PC-9 (cell line): Measurements from ENCODE around the gene SUCLA2. TPM values are rescaled to one million over a fixed set of nuclear protein-coding genes. Genes with fewer than 3 reads are reported as not detected.
A peak's percentile ranks its signal among the peaks of the same experiment; 100 is the strongest.

ENCODE experiments used
- BruUV-seq: library from RNA; stranded (reverse); fragments of 400-500 nt; replicated peaks from 2 replicates; lab custom pipeline; 2021; lab: Mats Ljungman, UMichigan
- CTCF ChIA-PET: fragments of 300-600 bp; sonication (Branson Sonifier 250); formaldehyde crosslinking; loops from one replicate; lab custom pipeline; 2022; ENCODE audit warnings: antibody characterized with exemption; lab: Charles Lee
- POLR2A ChIA-PET: fragments of 300-600 bp; sonication (Branson Sonifier 250); formaldehyde crosslinking; loops from one replicate; lab custom pipeline; 2022; ENCODE audit warnings: antibody characterized with exemption; ENCODE audit not compliant: unreplicated experiment; lab: Charles Lee
- DNase-seq, 2 experiments: peaks; one replicate each; pipeline versions ENCODE4 v3.0.0 to v3.0.0-alpha.2; 2015 to 2022; ENCODE audit warnings: mixed read lengths in 1 of 2
- H2AFZ ChIP-seq: fragments of 200-600 bp; sonication (generic); 2 replicates; pipeline ENCODE4 v1.8.1; 2017; ENCODE audit warnings: antibody characterized with exemption
- H3F3A ChIP-seq: fragments of 200-600 bp; sonication (generic); 2 replicates; pipeline ENCODE4 v1.8.1; 2017; ENCODE audit warnings: antibody characterized with exemption, mild to moderate bottlenecking, low read depth; ENCODE audit not compliant: insufficient read depth
- H3K27ac ChIP-seq: fragments of 200-600 bp; sonication (generic); 2 replicates; pipeline ENCODE4 v1.6.1; 2016; ENCODE audit warnings: mixed run types
- H3K27me3 ChIP-seq: fragments of 200-600 bp; sonication (generic); 2 replicates; pipeline ENCODE4 v1.6.1; 2016; ENCODE audit warnings: low read depth, mixed run types; ENCODE audit not compliant: insufficient read depth
- H3K36me3 ChIP-seq: fragments of 200-600 bp; sonication (generic); 2 replicates; pipeline ENCODE4 v1.6.1; 2016; ENCODE audit warnings: low read depth, mixed run types
- H3K4me1 ChIP-seq: fragments of 200-600 bp; sonication (generic); replicated peaks from 2 replicates; pipeline ENCODE4 v1.6.1; 2016; ENCODE audit warnings: mixed run types; ENCODE audit not compliant: insufficient read depth
- H3K4me2 ChIP-seq: fragments of 200-600 bp; sonication (generic); 2 replicates; pipeline ENCODE4 v1.6.1; 2017; ENCODE audit warnings: mixed run types
- H3K4me3 ChIP-seq: fragments of 200-600 bp; sonication (generic); 2 replicates; pipeline ENCODE4 v1.6.1; 2016; ENCODE audit warnings: mixed run types
- H3K79me2 ChIP-seq: fragments of 200-600 bp; sonication (generic); 2 replicates; pipeline ENCODE4 v1.6.1; 2017; ENCODE audit warnings: low read depth, mixed run types
- H3K9me2 ChIP-seq: fragments of 200-600 bp; sonication (generic); 2 replicates; pipeline ENCODE4 v1.8.1; 2017; ENCODE audit warnings: mild to moderate bottlenecking; ENCODE audit not compliant: insufficient read depth
- H3K9me3 ChIP-seq: fragments of 200-600 bp; sonication (generic); 2 replicates; pipeline ENCODE4 v1.8.1; 2016; ENCODE audit warnings: low read depth; ENCODE audit not compliant: insufficient read depth
- H4K20me1 ChIP-seq: fragments of 200-600 bp; sonication (generic); 2 replicates; pipeline ENCODE4 v1.8.1; 2017; ENCODE audit not compliant: insufficient read depth
- CTCF ChIP-seq: fragments of 200-600 bp; sonication (generic); conservative IDR thresholded peaks from 2 replicates; pipeline ENCODE4 v1.6.1; 2017; ENCODE audit warnings: mixed run types, antibody characterized with exemption, mild to moderate bottlenecking, moderate library complexity
- EZH2 ChIP-seq: fragments of 200-600 bp; sonication (generic); IDR thresholded peaks from 2 replicates; pipeline ENCODE4 v1.8.0; 2017; ENCODE audit warnings: antibody characterized with exemption, low read depth
- intact Hi-C: fragments of 100-400 bp; cut with micrococcal nuclease; formaldehyde crosslinking; loops from one replicate; pipeline ENCODE4 v1.10.0; 2022; ENCODE audit not compliant: unreplicated experiment
- total RNA-seq: library from RNA; stranded (reverse); gene quantifications from 2 replicates; pipeline ENCODE4 v1.2.3, GENCODE V29; 2021

Gene SUCLA2
- total RNA-seq, 1 experiment from 2014 or later = 44.8 TPM

DNA sequence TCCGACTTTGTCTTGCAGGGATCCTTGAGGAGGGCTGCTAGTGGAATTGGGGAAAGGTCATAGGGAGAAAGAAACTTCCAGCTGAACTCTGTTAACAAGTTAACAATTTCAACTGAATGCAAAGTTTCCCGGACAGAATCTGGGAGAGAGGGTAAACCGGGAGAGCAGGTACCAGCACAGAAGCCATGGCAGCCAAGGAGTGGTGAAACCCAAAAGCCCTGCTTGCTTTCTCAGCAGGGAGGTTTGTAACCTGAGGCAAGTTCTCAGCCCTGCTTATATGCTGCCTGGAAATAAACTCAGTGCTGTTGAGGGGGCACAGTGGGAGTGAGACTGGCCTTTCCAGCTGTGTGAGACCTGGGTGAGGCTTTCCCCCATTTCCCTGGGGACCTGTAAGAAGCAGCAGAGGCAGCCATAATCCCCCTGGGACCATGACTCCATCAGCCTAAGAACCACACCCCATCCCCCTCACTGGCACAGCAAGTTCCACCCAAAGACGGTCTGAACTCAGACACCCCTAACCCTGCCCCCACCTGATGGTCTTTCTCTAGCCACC lies 84.0 kb downstream of the SUCLA2 start:
- Histone ChIP-seq H3K4me1 (no peaks in the 10 kb centered on the region), H3K4me2 (peak overlapping the region; percentile 31), H3K9me2 (no peaks in the 10 kb centered on the region), H2AFZ (0 out of 2 replicates have a peak overlapping the region, but pooled peaks have one; percentile 48), H3K4me3 (no peak overlapping the region), H4K20me1 (no peaks in the 10 kb centered on the region), H3K9me3 (no peaks in the 10 kb centered on the region), H3K36me3 (no peaks in the 10 kb centered on the region), H3F3A (no peaks in the 10 kb centered on the region), H3K79me2 (no peaks in the 10 kb centered on the region), H3K27me3 (no peaks in the 10 kb centered on the region), H3K27ac (no peak overlapping the region)
- TF ChIP-seq CTCF (no peak), EZH2 (no peak)
- ChIA-PET POLR2A (no interaction called here), CTCF (no interaction called here)
- intact Hi-C loops = no loop called here
- no TSS peak for BruUV-seq
- no peak for DNase-seq

DNA sequence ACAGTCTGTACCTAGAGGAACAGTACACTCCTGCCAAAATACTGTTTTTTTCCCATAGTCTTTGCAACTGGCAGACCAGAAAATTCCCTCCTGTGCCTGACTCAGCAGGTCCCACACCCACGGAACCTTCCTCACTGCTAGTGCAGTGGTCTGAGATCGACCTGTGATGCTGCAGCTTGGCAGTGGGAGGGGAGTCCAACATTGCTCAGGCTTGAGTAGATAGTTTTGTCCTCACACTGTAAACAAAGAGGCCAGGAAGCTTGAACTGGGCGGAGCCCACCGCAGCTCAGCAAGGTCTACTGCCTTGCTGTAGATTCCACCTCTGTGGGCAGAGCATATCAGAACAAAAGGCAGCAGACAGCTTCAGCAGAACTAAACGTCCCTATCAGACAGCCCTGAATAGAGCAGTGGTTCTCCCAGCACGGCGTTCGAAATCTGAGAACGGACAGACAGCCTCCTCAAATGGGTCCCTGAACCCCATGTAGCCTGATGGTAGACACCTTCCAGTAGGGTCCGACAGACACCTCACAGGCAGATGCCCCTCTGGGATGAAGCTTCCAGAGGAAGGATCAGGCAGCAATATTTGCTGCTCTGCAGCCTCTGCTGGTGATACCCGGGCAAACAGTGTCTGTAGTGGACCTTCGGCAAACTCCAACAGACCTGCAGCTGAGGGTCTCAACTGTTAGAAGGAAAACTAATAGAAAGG lies 92.7 kb downstream of the SUCLA2 start:
- no peaks in the 10 kb centered on the region for H3K9me2 ChIP-seq
- H2AFZ ChIP-seq = no peak overlapping the region
- no peak overlapping the region for H3K4me2 ChIP-seq
- no peak for TF ChIP-seq CTCF
- no peak for TF ChIP-seq EZH2
- ChIA-PET POLR2A (interaction anchor here (0.6 kb wide), 1 partner anchor 1293 kb away, joined by 3 read pairs; no protein-coding TSS in a partner anchor), CTCF (no interaction called here)
- H3K79me2 ChIP-seq = no peaks in the 10 kb centered on the region
- H3K27me3 ChIP-seq = no peaks in the 10 kb centered on the region
- no peaks in the 10 kb centered on the region for H3K36me3 ChIP-seq
- DNase-seq = peak; percentile 23 to 38
- no peaks in the 10 kb centered on the region for H4K20me1 ChIP-seq
- intact Hi-C loops = no loop called here
- H3K4me3 ChIP-seq = no peak overlapping the region
- no peaks in the 10 kb centered on the region for H3K4me1 ChIP-seq
- H3K27ac ChIP-seq = no peak overlapping the region
- H3F3A ChIP-seq = no peaks in the 10 kb centered on the region
- H3K9me3 ChIP-seq = no peaks in the 10 kb centered on the region; the same call in 1 of the 2 replicates
- BruUV-seq = no TSS peak

DNA sequence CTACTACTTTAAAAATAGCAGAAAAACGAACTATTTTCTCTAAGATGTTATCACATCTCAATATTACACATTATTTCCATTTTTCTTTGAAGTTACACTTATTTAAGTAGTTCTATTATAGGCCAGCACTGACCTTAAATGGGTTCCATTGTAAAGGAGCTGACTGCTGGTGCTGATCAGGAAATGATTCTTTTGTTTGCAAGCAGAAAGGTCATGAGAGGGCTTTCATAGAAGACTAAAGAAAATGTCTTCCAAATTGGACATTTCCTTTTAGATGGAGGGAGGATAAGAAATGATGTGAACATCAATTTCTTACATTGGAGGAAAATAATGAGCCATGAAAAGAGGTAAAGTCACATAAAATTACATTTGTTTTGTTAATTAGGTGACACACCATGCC lies 96.2 kb downstream of the SUCLA2 start:
- ChIA-PET POLR2A (no interaction called here), CTCF (no interaction called here)
- no peak for DNase-seq
- Histone ChIP-seq H3K4me2 (peak overlapping the region; percentile 66; the same call in 1 of the 2 replicates), H3K79me2 (no peaks in the 10 kb centered on the region), H3F3A (no peaks in the 10 kb centered on the region), H3K4me1 (no peaks in the 10 kb centered on the region), H3K4me3 (peak overlapping the region; percentile 51), H2AFZ (peak overlapping the region; percentile 84), H3K27me3 (no peaks in the 10 kb centered on the region), H3K36me3 (no peaks in the 10 kb centered on the region), H3K9me3 (no peaks in the 10 kb centered on the region; the same call in 1 of the 2 replicates), H3K27ac (no peak overlapping the region), H4K20me1 (no peaks in the 10 kb centered on the region), H3K9me2 (no peaks in the 10 kb centered on the region)
- TF ChIP-seq EZH2 = no peak
- TF ChIP-seq CTCF = no peak
- intact Hi-C loops = no loop called here
- BruUV-seq = no TSS peak
